Aorta (tissue), 5 donors: ENCODE data around the gene NACC2. TPM values are rescaled to one million over a fixed set of nuclear protein-coding genes. Genes with fewer than 3 reads are reported as not detected.

Experiments
- ATAC-seq: fragments of 200-7000 bp; cut with Tn5 transposase; one replicate; pipeline ENCODE4 v1.9.1; 2022; ENCODE audit warnings: moderate library complexity; ENCODE audit not compliant: low FRiP score
- DNase-seq, 2 donors: peaks; one replicate each; pipeline ENCODE4 v3.0.0-alpha.2; 2020
- H3K27ac ChIP-seq, 2 donors: one replicate each; pipeline ENCODE4 v1.5.1; 2013; ENCODE audit warnings: low read length in 2 of 2, mild to moderate bottlenecking in 2 of 2, moderate library complexity in 2 of 2, control low read depth in 1 of 2, inconsistent platforms in 1 of 2, low read depth in 1 of 2
- H3K27me3 ChIP-seq, 2 donors: one replicate each; pipeline ENCODE4 v1.6.1; 2013; ENCODE audit warnings: control low read depth in 1 of 2, low read length in 1 of 2, mild to moderate bottlenecking in 1 of 2, moderate library complexity in 1 of 2; ENCODE audit not compliant: insufficient read depth in 2 of 2, control insufficient read depth in 1 of 2
- H3K36me3 ChIP-seq, 2 donors: one replicate each; pipeline ENCODE4 v1.6.1; 2013; ENCODE audit warnings: control low read depth in 1 of 2, low read length in 1 of 2, mild to moderate bottlenecking in 1 of 2; ENCODE audit not compliant: insufficient read depth in 2 of 2, control insufficient read depth in 1 of 2
- H3K4me1 ChIP-seq, 2 donors: one replicate each; pipeline ENCODE4 v1.6.1; 2013; ENCODE audit warnings: low read length in 2 of 2, control low read depth in 1 of 2, mild to moderate bottlenecking in 1 of 2, moderate library complexity in 1 of 2; ENCODE audit not compliant: insufficient read depth in 2 of 2, control insufficient read depth in 1 of 2
- H3K4me3 ChIP-seq, 2 donors: one replicate each; pipeline ENCODE4 v1.5.1; 2013; ENCODE audit warnings: low read length in 2 of 2, control low read depth in 1 of 2, mild to moderate bottlenecking in 1 of 2
- H3K9me3 ChIP-seq: one replicate; pipeline ENCODE4 v1.6.1; 2013; ENCODE audit warnings: mild to moderate bottlenecking, low read length; ENCODE audit not compliant: control insufficient read depth
- WGBS, 2 donors: extraction: QIAGEN DNeasy Blood & Tissue Kit; methylation state at CpG; one replicate each; pipeline ENCODE4 v1.1.7; 2013; 5-methylcytosine and 5-hydroxymethylcytosine counted together
- intact Hi-C, 2 donors: fragments of 100-400 bp; cut with DNase I; formaldehyde crosslinking; loops; one replicate each; pipeline versions ENCODE4 v1.14.2 to v1.15.0; 2022
- polyA plus RNA-seq, 2 donors: library from polyadenylated mRNA; stranded (reverse); fragments of 200-250 nt; gene quantifications; one replicate each; pipeline ENCODE4 v1.2.3, GENCODE V29; 2013
- total RNA-seq, 2 donors: library from RNA; stranded (reverse); fragmentation: NEBNext Ultra II Directional; extraction: Animal tissue kit (Norgen Biotek cat#: 25700); gene quantifications; one replicate each; pipeline ENCODE4 v1.2.1, GENCODE V29; 2021
- donor health status: healthy with polysubstance abuse.
- donor health status: Bipolar disorder and iron deficiency.
- donor health status: DM: no; HTN: no; CAD: no.
- donor health status: DM: no; HTN: no; CAD: no.
- donor health status: DM: yes; HTN: yes; CAD: no.

Gene NACC2
- total and polyA plus RNA-seq, 4 donors: 10.5 to 61.0 (median 31.5) TPM

DNA sequence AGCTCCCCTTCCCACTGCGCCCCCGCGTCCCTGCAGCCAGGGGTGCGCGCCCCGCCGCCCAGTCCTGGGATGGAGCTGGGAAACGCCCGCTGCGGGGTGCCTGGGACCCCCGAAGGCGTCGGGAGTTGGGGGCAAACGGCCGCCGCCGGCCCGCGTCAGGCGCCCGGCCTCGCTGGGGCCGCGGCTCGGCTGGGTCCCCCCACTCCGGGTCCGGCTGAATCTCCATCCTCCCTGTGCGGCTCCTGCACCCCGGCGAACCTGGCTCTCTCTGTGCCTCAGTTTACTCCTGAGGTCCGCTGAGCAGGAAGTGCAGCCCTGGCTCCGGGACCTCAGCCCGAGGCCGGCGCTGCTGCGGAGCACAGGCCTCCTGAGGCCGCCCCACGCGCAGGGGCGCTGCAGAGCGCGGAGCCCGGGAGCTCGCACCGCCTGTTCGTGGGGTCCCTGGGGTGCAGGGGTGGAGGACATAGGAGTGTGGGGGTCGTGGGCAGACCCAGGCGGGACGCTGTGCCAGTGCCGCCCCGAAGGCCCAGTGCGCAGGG lies 37.5 kb upstream of the NACC2 start:
- Histone ChIP-seq H3K27ac (no peak overlapping the region), H3K36me3 (no peaks in the 10 kb centered on the region), H3K4me1 (no peaks in the 10 kb centered on the region), H3K4me3 (no peak overlapping the region), H3K27me3 (no peaks in the 10 kb centered on the region), H3K9me3 (no peaks in the 10 kb centered on the region)
- DNase-seq (no peak), ATAC-seq (no peak)
- 5 to 7% methylated on average over 37 to 52 of the region's 52 CpGs for WGBS, 2 donors
- intact Hi-C loops: no loop called here

DNA sequence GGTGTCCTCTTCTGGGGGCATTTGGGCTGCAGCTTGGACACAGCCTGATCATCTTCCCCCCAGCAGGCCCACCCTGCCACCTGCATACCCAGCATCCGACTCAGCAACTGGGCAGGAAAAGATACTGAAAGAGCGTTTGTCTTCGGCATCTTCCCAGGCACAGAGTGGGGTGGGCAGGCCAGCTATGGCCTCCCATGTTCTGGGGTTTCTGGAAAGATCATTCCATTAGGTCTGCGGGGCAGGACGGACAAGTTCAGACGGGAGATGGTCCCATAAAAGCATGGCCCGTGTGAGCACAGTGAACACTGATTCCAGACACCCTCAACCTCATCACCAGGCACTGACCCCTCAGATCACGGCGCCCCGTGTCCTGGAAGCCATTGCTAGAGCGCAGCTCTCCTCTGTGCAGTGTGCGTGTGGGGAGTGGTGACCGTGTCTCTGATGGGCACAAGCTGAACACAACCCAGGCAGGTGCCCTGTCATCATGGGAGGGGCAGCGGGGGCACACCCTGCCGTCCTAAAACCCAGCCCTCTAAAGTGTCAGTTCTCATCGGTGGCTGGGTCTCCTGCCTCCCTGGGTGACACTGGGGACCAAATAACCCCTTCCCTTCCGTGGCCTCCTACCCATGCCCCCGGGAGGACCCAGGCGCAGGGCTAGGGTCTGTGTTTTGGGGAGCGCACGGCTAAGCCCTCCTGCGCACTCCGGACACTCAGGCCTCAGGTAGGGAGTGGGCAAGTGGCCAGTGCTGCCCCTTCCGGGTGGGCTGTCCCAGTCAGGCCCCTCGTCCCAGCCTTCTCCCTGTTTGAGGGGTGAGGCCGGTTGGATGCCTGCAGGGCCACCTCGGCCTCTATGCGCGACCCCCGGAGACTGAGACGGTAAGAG lies 36.8 kb upstream of the NACC2 start:
- no peak for ATAC-seq

DNA sequence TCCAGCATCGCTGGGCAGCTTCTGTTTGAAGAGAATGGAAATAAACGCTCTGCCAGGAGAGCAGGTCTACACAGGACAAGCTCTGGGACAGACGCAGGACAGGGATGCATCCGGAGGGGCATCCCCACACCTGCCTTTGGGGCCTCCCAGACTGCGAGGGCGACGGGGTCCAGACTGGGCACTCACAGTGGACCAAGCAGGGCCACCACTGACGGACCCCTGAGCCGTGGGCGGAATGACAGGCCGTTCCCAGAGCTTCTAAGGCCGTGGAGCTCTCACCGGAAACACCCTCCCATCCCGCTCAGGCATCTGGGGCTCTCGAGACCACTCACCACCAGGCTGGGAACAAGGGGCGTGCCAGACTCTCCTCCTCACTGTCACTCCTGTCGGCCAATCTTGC lies 34.1 kb upstream of the NACC2 start:
- H3K27ac ChIP-seq: no peak overlapping the region
- H3K27me3 ChIP-seq: no peaks in the 10 kb centered on the region
- no peaks in the 10 kb centered on the region for H3K36me3 ChIP-seq
- no peaks in the 10 kb centered on the region for H3K9me3 ChIP-seq
- no peak for ATAC-seq
- WGBS, 2 donors: 73 to 74% methylated on average over 17 of the region's 17 CpGs
- no peaks in the 10 kb centered on the region for H3K4me1 ChIP-seq
- H3K4me3 ChIP-seq: no peak overlapping the region
- no peak for DNase-seq
- intact Hi-C loops: loop anchor here (10.0 kb wide), 1 partner anchor 264 kb away; no protein-coding TSS in a partner anchor

More for the DNA sequence above, 36.8 kb upstream of the NACC2 start:
- H3K4me3 ChIP-seq: no peak overlapping the region
- H3K27me3 ChIP-seq: no peaks in the 10 kb centered on the region
- H3K36me3 ChIP-seq: no peaks in the 10 kb centered on the region
- no peak overlapping the region for H3K27ac ChIP-seq
- intact Hi-C loops: no loop called here
- H3K9me3 ChIP-seq: no peaks in the 10 kb centered on the region
- 52 to 55% methylated on average over 31 of the region's 31 CpGs for WGBS, 2 donors
- no peak for DNase-seq
- no peaks in the 10 kb centered on the region for H3K4me1 ChIP-seq

DNA sequence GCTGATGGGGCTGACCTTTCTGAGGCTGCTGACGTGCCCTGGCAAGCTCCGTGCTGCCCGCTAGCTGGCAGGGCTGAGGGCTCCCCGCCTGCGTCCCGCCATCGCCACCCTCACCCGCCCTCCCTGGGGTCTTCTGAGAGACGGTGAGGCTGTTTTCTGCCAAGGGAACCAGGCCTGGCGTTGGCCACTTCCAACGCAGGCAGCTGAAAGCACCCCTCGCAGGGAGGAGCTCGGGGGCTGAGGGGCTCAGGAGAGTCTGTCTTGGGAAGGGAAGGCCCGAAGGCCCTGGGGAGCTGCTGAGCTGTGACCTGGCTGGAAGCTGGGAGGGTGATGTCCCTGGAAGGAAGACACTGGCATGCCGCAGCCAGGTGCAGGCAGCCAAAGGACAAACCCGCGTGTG lies 33.3 kb upstream of the NACC2 start:
- ATAC-seq (no peak), DNase-seq (no peak)
- H3K9me3 ChIP-seq: no peaks in the 10 kb centered on the region
- WGBS, 2 donors: 74 to 78% methylated on average over 17 of the region's 17 CpGs
- H3K36me3 ChIP-seq: no peaks in the 10 kb centered on the region
- intact Hi-C loops: loop anchor here (10.0 kb wide), 1 partner anchor 264 kb away; no protein-coding TSS in a partner anchor
- no peaks in the 10 kb centered on the region for H3K27me3 ChIP-seq
- H3K4me3 ChIP-seq: no peak overlapping the region
- no peak overlapping the region for H3K27ac ChIP-seq
- H3K4me1 ChIP-seq: no peaks in the 10 kb centered on the region

DNA sequence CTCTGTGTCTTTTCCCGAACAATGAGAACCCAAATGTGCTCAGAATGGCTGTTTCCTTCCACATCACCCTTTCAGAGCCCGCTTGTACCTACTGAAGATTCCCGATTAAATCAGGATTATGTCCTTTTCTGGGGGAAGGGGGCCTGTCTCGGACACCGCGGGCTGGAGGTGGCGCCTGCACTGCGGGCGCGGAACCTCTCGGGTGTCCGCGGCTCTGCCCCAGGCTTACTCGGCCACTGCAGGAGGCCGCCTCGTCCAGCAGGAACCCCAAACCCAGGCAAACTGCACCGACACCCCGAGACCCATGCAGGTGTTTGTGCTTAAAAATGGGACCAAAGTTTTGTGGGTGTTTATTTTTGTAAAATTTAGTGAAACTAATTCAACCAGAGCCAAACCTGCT lies 32.2 kb upstream of the NACC2 start:
- Histone ChIP-seq H3K27ac (no peak overlapping the region), H3K36me3 (no peaks in the 10 kb centered on the region), H3K9me3 (no peaks in the 10 kb centered on the region), H3K4me3 (no peak overlapping the region), H3K27me3 (no peaks in the 10 kb centered on the region), H3K4me1 (no peaks in the 10 kb centered on the region)
- intact Hi-C loops: loop anchor here (10.0 kb wide), 1 partner anchor 263 kb away; no protein-coding TSS in a partner anchor
- DNase-seq: no peak
- 80 to 86% methylated on average over 18 of the region's 18 CpGs for WGBS, 2 donors
- no peak for ATAC-seq

DNA sequence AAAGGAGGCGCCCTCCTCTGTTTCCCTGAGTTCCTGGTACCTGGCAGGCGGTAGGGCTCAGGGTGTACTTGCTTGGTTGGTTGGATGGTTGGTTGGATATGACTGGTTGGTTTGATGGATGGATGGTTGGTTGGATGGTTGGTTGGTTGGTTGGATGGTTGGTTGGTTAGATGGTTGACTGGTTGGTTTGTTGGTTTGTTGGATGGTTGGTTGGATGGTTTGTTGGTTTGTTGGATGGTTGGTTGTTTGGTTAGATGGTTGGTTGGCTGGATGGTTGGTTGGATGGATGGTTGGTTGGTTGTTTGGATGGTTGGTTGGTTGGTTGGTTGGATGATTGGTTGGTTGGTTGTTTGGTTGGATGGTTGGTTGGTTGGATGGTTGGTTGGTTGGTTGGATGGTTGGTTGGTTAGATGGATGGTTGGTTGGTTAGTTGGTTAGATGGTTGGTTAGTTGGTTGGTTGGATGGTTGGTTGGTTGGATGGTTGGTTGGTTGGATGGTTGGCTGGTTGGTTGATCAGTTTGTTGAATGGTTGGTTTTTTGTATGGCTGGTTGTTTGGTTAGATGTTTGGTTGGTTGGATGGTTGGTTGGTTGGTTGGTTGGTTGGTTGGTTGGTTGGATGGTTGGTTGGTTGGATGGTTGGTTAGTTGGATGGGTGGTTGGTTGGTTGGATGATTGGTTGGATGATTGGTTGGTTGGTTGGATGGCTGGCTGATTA lies 30.0 kb upstream of the NACC2 start:
- Histone ChIP-seq H3K27me3 (no peaks in the 10 kb centered on the region), H3K4me3 (no peak overlapping the region), H3K9me3 (no peaks in the 10 kb centered on the region), H3K4me1 (no peaks in the 10 kb centered on the region), H3K36me3 (no peaks in the 10 kb centered on the region), H3K27ac (no peak overlapping the region)
- DNase-seq (no peak), ATAC-seq (no peak)
- WGBS, 2 donors: 83 to 87% methylated on average over 2 of the region's 2 CpGs
- intact Hi-C loops: loop anchor here (5.0 to 10.0 kb wide), 5 partner anchors 38 to 423 kb away; partner anchors contain the start of genes CAMSAP1 (in 1 of the 2) and KCNT1 (in 1 of the 2)

DNA sequence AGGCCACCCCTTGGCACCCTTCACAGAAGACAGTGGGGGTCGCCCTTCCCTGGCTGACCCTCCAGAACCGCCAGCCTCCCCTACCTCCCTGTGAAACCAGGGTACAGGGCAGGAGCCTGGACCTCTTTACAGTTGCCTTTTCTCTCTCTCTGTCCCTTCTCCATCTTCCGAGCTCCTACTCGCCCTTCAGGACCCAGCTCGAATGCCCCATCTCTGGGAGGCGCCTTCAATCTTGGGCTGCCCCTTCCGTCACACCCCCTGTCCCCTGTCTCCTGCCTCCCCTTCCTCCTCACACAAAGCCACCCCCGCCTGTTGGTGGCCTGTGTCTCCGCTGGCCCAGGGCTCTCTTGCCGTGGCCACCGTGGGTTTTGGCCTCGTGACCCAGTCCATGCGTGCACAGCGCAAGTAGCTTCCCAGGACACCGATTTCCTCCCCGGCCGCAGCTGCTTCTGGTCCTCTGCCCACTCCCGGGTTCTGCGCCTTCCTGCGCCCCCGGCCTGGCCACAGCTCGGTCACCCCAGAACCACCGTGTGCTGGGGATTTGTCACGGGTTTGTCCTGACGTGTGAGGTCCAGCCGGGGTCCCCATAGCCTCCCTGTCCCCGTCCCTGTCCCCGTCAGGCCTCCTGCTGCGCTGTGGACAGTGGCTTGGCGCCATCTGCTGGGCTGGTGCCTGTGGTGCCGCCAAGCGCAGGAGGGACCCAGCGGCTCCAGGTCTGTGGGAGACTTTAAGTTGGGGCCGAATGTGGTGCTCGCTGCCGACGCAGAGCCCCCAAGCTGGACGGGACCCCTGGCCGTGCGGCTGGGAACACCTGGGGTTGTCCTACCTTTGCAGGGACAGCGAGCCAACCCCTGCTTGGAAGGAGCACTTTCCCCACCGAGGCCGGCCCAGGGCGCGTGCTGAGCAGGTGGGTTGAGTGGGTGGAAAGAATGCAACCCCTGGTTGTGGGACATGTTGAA lies 27.6 kb upstream of the NACC2 start:
- H3K27ac ChIP-seq: no peak overlapping the region
- H3K4me3 ChIP-seq: no peak overlapping the region
- intact Hi-C loops: loop anchor here (1.0 to 10.0 kb wide), 6 partner anchors 35 to 420 kb away; partner anchors contain the start of genes CAMSAP1 (in 1 of the 2) and KCNT1 (in 1 of the 2)
- no peaks in the 10 kb centered on the region for H3K27me3 ChIP-seq
- no peaks in the 10 kb centered on the region for H3K36me3 ChIP-seq
- peak; percentile 82 to 94 for DNase-seq
- WGBS, 2 donors: 24 to 25% methylated on average over 45 of the region's 45 CpGs
- ATAC-seq: peak; percentile 66
- H3K9me3 ChIP-seq: no peaks in the 10 kb centered on the region
- no peaks in the 10 kb centered on the region for H3K4me1 ChIP-seq

DNA sequence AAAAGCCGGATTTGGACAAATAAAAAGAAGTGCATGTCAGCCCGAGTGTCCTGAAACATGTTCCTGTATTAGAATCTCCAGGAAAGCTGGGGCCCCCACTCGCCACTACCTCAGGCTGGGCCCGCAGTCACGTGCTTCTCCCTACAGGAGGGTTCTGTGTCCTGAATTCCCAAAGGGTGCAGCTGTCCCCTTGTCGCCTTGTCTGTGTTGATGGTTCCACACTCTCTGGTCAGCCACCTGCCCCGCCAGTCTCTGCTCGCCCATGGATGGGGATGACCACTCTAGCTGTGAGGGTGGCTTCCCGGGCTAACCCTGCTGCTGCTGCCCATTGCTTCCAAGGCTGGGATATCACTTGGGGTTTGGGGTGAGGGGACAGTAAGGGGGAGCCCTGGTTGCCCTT lies 26.7 kb upstream of the NACC2 start:
- Histone ChIP-seq H3K9me3 (no peaks in the 10 kb centered on the region), H3K27me3 (no peaks in the 10 kb centered on the region), H3K4me1 (no peaks in the 10 kb centered on the region), H3K27ac (no peak overlapping the region), H3K36me3 (no peaks in the 10 kb centered on the region), H3K4me3 (no peak overlapping the region)
- DNase-seq: no peak
- intact Hi-C loops: loop anchor here (1.0 to 10.0 kb wide), 6 partner anchors 34 to 420 kb away; partner anchors contain the start of genes CAMSAP1 (in 1 of the 2) and KCNT1 (in 1 of the 2)
- no peak for ATAC-seq
- WGBS, 2 donors: 85 to 88% methylated on average over 9 of the region's 9 CpGs
